DND-41 (cell line): ENCODE results near the gene TOM1.

Experiments used
- ATAC-seq: fragments of 200-7000 bp; cut with Tn5 transposase; 3 replicates; pipeline ENCODE4 v1.9.1; 2021; ENCODE audit warnings: low read depth; ENCODE audit not compliant: insufficient read depth
- DNase-seq: peaks from one replicate; pipeline ENCODE4 v3.0.0-alpha.2; 2020
- H2AFZ ChIP-seq: 2 replicates; pipeline ENCODE4 v1.6.0; 2012; ENCODE audit warnings: low read depth, low read length
- H3K27ac ChIP-seq: 2 replicates; pipeline ENCODE4 v1.5.1; 2012; ENCODE audit warnings: low read length, inconsistent platforms
- H3K27me3 ChIP-seq: fragments of 200-600 bp; sonication (generic); 2 replicates; pipeline ENCODE4 v1.6.0; 2012; ENCODE audit warnings: low read length, mild to moderate bottlenecking, inconsistent platforms; ENCODE audit not compliant: insufficient read depth, poor library complexity
- H3K36me3 ChIP-seq: 2 replicates; pipeline ENCODE4 v1.5.1; 2012; ENCODE audit warnings: low read length, inconsistent platforms; ENCODE audit not compliant: insufficient read depth
- H3K4me1 ChIP-seq: 2 replicates; pipeline ENCODE4 v1.5.1; 2012; ENCODE audit warnings: mild to moderate bottlenecking, low read length; ENCODE audit not compliant: insufficient read depth
- H3K4me2 ChIP-seq: 2 replicates; pipeline ENCODE4 v1.6.0; 2012; ENCODE audit warnings: mild to moderate bottlenecking, moderate library complexity, low read length, inconsistent platforms; ENCODE audit not compliant: insufficient read depth
- H3K4me3 ChIP-seq, 2 experiments: fragments of 200-600 bp in 1 of 2; shearing (Covaris generic) in 1 of 2; 2 replicates each; pipeline ENCODE4 v1.5.1; 2012 to 2016; ENCODE audit warnings: inconsistent platforms in 2 of 2, low read length in 2 of 2, mild to moderate bottlenecking in 2 of 2, low read depth in 1 of 2, moderate library complexity in 1 of 2
- H3K79me2 ChIP-seq: 2 replicates; pipeline ENCODE4 v1.6.0; 2012; ENCODE audit warnings: low read length, inconsistent platforms; ENCODE audit not compliant: insufficient read depth
- H3K9ac ChIP-seq: 2 replicates; pipeline ENCODE4 v1.6.0; 2012; ENCODE audit warnings: low read depth, mild to moderate bottlenecking, inconsistent platforms, low read length, moderate library complexity
- H3K9me3 ChIP-seq: 2 replicates; pipeline ENCODE4 v1.5.1; 2012; ENCODE audit warnings: low read length, moderate library complexity, mild to moderate bottlenecking, inconsistent platforms; ENCODE audit not compliant: insufficient read depth, severe bottlenecking
- H4K20me1 ChIP-seq: 2 replicates; pipeline ENCODE4 v1.6.0; 2012; ENCODE audit warnings: low read length; ENCODE audit not compliant: insufficient read depth
- EZH2 ChIP-seq: IDR thresholded peaks from 3 replicates; pipeline ENCODE4 v1.6.1; 2012; ENCODE audit warnings: borderline replicate concordance, low read depth, mild to moderate bottlenecking, moderate library complexity, low read length, inconsistent platforms; ENCODE audit not compliant: severe bottlenecking
- TF ChIP-seq, protein P1 (sequence below): IDR thresholded peaks from 2 replicates; pipeline ENCODE4 v1.5.1; 2012; ENCODE audit warnings: borderline replicate concordance, low read length, moderate library complexity, mild to moderate bottlenecking; ENCODE audit not compliant: poor library complexity, severe bottlenecking; ENCODE audit errors: extremely low read depth

The TOM1 gene

DNA sequence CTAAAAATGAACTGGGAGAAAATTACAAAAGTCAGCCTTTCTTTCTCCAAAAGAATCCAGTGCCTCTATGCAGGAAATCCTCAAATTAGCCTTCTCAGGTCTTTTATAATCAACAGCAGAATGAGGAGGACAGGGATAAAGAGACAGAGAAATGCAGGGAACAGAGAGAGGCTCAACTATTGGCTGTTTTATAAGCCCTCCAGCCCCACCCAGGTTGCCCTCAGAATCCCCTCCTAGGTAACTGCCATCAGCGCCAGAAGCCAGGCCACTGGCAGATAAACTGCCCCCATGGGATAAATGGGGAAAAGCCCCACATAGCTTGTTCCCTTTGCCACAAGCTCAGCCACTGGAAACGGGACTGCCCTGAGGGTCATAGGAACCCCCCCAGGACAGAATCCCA is 70.3 kb downstream of the TOM1 start:
- no peak overlapping the region for H3K4me3 ChIP-seq
- no peak overlapping the region for H3K27ac ChIP-seq
- TF ChIP-seq EZH2: no peak
- TF ChIP-seq, protein P1, sequence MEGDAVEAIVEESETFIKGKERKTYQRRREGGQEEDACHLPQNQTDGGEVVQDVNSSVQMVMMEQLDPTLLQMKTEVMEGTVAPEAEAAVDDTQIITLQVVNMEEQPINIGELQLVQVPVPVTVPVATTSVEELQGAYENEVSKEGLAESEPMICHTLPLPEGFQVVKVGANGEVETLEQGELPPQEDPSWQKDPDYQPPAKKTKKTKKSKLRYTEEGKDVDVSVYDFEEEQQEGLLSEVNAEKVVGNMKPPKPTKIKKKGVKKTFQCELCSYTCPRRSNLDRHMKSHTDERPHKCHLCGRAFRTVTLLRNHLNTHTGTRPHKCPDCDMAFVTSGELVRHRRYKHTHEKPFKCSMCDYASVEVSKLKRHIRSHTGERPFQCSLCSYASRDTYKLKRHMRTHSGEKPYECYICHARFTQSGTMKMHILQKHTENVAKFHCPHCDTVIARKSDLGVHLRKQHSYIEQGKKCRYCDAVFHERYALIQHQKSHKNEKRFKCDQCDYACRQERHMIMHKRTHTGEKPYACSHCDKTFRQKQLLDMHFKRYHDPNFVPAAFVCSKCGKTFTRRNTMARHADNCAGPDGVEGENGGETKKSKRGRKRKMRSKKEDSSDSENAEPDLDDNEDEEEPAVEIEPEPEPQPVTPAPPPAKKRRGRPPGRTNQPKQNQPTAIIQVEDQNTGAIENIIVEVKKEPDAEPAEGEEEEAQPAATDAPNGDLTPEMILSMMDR: no peak
- no peaks in the 10 kb centered on the region for H3K36me3 ChIP-seq
- H3K27me3 ChIP-seq: no peaks in the 10 kb centered on the region
- H3K79me2 ChIP-seq: no peaks in the 10 kb centered on the region
- DNase-seq (no peak), ATAC-seq (no peak)
- H3K9me3 ChIP-seq: no peaks in the 10 kb centered on the region
- no peak overlapping the region for H3K9ac ChIP-seq
- H2AFZ ChIP-seq: no peak overlapping the region
- peaks cover 7% of the 10 kb centered on the region for H3K4me1 ChIP-seq
- no peak overlapping the region for H3K4me2 ChIP-seq
- H4K20me1 ChIP-seq: no peaks in the 10 kb centered on the region

DNA sequence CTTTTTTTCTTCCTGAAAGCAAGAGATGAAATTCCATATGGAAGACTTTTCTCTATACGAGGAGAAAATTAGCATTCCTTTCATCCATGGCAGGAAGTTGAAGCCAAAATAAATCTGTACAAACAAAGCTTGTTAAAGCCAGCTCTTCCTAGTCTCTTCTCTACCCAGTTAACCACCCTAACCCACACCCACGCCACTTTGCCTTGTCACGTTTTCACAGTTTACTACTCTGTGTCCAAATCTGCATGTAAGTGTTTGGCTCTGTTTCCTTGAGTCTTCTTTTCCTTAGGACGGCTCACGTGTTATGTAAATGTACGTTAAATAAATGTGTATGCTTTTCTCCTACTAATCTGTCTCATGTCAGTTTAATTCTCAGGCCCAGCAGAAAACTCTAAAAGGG is 74.1 kb downstream of the TOM1 start:
- no peak for DNase-seq
- Histone ChIP-seq H3K27me3 (no peaks in the 10 kb centered on the region), H3K4me2 (no peak overlapping the region), H3K4me3 (no peak overlapping the region), H3K79me2 (no peaks in the 10 kb centered on the region), H3K27ac (no peak overlapping the region), H3K9me3 (no peaks in the 10 kb centered on the region), H3K36me3 (no peaks in the 10 kb centered on the region), H4K20me1 (no peaks in the 10 kb centered on the region), H3K4me1 (peaks cover 18% of the 10 kb centered on the region), H3K9ac (no peak overlapping the region), H2AFZ (no peak overlapping the region)
- TF ChIP-seq EZH2: no peak
- TF ChIP-seq, protein P1: no peak
- no peak for ATAC-seq

DNA sequence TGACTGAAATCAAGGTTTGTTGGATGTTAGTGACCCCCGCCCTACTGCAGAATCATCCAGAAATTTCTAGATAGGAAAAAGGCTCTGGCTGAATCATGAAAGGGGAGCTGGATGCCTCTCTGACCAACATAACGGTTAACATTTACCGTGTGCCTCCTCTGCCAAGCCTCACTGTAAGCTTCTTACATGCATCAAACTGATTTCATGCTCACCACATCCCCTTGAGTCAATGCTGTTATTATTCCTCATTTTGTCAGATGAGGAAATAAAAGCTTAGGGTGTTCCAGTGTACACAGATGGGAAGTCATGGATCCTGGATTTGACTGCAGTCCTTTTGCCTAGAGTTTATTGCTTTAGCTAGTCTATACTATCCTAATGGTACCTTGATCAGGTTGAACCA is 75.3 kb downstream of the TOM1 start:
- Histone ChIP-seq H4K20me1 (no peaks in the 10 kb centered on the region), H3K36me3 (no peaks in the 10 kb centered on the region), H3K9ac (no peak overlapping the region), H3K4me2 (no peak overlapping the region), H3K4me3 (no peak overlapping the region), H3K9me3 (no peaks in the 10 kb centered on the region), H2AFZ (no peak overlapping the region), H3K4me1 (peaks cover 18% of the 10 kb centered on the region), H3K27ac (no peak overlapping the region), H3K79me2 (no peaks in the 10 kb centered on the region), H3K27me3 (no peaks in the 10 kb centered on the region)
- ATAC-seq: no peak
- TF ChIP-seq, protein P1: no peak
- TF ChIP-seq EZH2: no peak
- no peak for DNase-seq

- no peaks in the 10 kb centered on the region for H3K36me3 ChIP-seq
- H4K20me1 ChIP-seq: no peaks in the 10 kb centered on the region
- no peak overlapping the region for H3K27ac ChIP-seq
- H3K4me3 ChIP-seq: no peak overlapping the region
- no peak overlapping the region for H3K9ac ChIP-seq
- H3K79me2 ChIP-seq: no peaks in the 10 kb centered on the region
- DNase-seq (no peak), ATAC-seq (no peak)
- no peaks in the 10 kb centered on the region for H3K9me3 ChIP-seq
- peaks cover 18% of the 10 kb centered on the region for H3K4me1 ChIP-seq
- TF ChIP-seq, protein P1: no peak
- TF ChIP-seq EZH2: no peak
- H2AFZ ChIP-seq: no peak overlapping the region
- H3K4me2 ChIP-seq: no peak overlapping the region
- no peaks in the 10 kb centered on the region for H3K27me3 ChIP-seq
Observed at GRCh38 chr22:35375526-35375925, 75.8 kb downstream of the TOM1 start.
